Stimulated activated naive CD8-positive, alpha-beta T cell treated with anti-CD3 and anti-CD28 coated beads, Interleukin-15, Interleukin-2, amounts not matched to agents 100 U/mL and 50 U/mL, for 24 hours (primary cell): ENCODE measurements around the gene VTI1A.

Source experiments
- ATAC-seq: fragments of 150-1000 bp; cut with Tn5 transposase; one replicate; pipeline ENCODE4 v1.10.0; 2021
- DNase-seq: peaks from one replicate; pipeline ENCODE4 v3.0.0; 2021

Gene VTI1A

DNA sequence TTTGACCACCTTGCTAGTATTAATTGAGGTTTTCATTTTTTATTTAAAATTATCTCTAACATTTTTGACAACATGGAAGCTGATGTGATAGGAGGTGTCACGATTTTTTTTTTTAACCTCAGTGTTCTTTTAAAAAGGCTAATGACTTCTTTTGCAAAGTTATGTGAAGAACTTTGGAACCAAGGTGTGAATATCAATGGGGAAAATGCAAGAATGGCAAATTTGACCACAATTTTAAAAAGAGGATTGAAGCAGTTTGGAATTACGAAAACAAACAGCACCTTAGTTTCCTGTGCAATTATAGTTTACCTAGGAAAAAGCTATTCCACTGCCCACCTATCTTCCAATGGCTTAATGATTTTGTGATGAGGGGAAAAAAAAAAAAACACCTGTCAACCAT lies 232.4 kb downstream of the VTI1A start:
- DNase-seq (no peak), ATAC-seq (no peak)

GRCh38 chr10:112680586-112680985 lies 233.6 kb downstream of the VTI1A start:
- no peak for DNase-seq
- ATAC-seq: no peak

GRCh38 chr10:112687647-112688046 lies 240.6 kb downstream of the VTI1A start:
- DNase-seq (no peak), ATAC-seq (no peak)

DNA sequence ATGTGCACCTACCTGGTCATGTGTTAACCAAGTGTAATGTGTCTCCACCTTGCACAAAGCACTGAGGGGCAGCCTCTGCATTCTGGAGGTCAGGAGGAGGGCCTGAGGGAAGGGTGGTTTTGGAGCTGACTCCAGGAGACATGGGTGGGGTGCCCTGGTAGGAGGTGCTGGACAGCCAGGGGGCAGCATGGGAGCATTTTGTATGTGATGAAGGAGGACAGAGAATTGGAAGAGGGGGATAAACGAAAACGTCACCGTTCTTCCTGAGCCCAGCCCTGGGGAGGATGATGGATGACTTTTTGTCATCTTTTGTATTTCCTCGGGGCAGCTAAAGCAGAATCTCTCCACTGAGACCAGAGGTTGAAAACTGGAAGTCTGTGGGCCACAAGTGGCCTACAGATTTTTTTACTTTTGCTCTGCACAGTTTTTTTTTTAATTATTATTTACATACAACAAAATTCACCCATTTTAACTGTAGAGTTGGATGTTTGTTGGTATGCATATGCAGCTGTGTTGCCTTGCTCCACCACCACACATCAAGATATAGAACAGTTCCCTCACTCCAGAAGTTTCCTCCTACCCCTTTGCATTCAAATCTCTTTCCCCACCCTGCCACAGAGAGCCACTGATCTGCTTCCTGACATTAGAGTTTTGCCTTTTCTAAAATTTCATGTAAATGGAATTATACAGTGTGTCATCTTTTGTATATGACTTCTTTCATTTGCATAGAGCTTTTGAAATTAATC lies 242.5 kb downstream of the VTI1A start:
- ATAC-seq (no peak), DNase-seq (no peak)

- ATAC-seq (no peak), DNase-seq (no peak)
Observed at GRCh38 chr10:112695539-112695938, 248.5 kb downstream of the VTI1A start.

GRCh38 chr10:112696592-112696991 lies 249.6 kb downstream of the VTI1A start:
- no peak for DNase-seq
- no peak for ATAC-seq

DNA sequence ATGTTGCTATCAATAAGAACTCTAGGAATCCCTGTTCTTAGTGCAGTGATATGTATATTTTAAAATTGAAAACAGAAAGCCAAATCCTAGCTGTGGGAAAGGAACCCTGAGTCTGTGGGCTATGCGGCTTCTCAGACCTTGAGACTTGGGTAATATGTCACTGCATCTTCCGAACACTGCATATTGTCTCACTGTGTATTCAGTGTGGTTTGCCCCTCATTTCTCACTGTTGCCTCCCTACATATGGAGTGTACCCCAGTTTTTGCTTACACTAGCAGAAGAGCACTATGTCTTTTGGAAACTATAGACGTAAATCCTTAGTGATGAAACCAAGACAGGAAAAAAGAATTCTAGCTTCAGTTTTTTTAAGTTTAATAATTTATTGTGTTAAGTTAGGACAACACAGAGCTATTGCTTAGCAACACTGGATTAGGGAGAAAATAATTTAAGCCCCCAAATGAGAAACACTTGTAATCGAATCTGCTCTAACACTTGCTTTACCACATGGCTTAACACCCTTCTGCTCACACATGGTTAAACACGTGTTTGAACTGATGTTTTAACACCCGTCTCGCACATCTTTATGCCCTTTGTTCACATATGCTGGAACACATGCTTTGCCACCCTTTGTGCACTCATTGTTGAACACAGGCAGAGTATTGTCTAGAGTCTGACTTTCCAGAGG lies 251.3 kb downstream of the VTI1A start:
- DNase-seq (no peak), ATAC-seq (no peak)

DNA sequence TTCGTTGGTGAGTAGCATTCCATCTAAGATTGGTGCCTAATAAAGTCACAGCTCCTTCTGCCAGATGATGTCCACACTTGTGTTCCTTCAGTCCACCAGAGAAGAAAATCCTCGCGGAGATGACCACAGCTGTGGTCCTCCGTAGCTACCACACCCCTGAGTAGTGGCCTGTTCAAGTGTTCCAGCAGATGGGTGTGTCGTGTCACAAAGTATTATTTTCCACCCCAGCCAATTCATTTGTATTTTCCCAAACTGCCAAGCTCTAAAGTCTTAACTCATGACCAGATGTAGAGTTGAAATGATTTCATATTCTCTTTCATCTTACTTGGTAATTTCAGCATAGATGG lies 251.8 kb downstream of the VTI1A start:
- ATAC-seq (no peak), DNase-seq (no peak)

GRCh38 chr10:112700215-112700671 lies 253.2 kb downstream of the VTI1A start:
- no peak for DNase-seq
- ATAC-seq: no peak

GRCh38 chr10:112701211-112701877 lies 254.3 kb downstream of the VTI1A start:
- ATAC-seq: no peak
- no peak for DNase-seq

GRCh38 chr10:112701878-112702255 lies 254.9 kb downstream of the VTI1A start:
- no peak for DNase-seq
- no peak for ATAC-seq

DNA sequence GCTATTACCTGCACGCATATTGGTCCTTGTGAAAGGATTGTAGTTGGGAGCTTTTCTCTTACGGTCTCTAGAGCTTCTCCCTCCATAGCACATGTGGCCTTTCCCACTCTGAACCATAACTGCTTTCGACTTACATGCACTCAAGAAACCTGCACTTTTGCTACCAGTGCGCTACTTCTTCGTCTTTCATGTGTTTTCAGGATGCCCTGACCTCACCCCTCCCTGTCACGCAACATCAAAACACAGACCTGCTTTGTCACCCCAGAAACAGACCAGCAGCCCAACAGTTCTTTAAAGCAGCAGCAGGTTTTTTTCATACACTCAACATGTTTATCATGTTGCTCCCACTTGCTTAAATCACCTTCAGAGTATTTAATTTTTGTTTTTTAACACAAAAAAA lies 259.6 kb downstream of the VTI1A start:
- ATAC-seq (no peak), DNase-seq (no peak)

- DNase-seq: no peak
- no peak for ATAC-seq
Observed at GRCh38 chr10:112708461-112708860, 261.4 kb downstream of the VTI1A start.

DNA sequence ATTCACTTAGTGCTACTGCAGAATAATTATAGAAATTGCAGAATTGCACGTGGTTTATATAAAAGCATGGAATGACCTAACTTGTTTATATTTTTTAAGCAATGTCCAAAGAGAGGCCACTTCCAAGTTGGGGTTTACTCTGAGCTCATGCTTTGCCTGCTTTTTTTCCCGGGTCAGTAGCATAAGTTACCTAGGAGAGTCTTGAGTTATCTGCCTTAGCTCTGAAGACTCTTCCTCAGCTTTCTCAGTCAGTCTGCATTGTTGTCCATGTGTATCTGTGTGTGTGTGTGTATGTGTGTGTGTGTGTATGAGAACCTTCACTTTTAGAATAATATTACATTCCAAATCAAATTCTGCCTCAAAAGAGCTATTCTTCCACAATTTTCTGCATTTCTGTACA lies 263.5 kb downstream of the VTI1A start:
- DNase-seq (no peak), ATAC-seq (no peak)

GRCh38 chr10:112711366-112711765 lies 264.4 kb downstream of the VTI1A start:
- DNase-seq: no peak
- ATAC-seq: no peak

DNA sequence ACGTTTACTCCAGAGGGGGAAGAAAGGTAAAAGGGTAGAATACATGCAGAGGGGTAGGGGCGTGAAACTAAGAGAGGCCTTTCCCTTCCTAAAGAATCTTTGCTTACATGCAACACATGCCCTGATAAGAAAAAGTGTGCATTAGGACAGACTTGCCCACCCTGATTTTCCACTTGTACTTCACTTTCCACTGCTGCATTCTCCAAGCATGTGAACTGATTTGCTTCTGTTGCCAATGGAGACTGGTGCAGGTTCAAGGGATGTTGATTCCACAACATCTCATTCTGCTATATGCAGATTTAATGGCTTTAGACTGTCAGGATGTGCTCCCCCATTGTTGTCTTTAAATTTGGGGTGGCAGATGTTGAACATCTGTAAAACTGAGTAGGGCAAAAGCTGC lies 265.5 kb downstream of the VTI1A start:
- ATAC-seq (no peak), DNase-seq (no peak)

DNA sequence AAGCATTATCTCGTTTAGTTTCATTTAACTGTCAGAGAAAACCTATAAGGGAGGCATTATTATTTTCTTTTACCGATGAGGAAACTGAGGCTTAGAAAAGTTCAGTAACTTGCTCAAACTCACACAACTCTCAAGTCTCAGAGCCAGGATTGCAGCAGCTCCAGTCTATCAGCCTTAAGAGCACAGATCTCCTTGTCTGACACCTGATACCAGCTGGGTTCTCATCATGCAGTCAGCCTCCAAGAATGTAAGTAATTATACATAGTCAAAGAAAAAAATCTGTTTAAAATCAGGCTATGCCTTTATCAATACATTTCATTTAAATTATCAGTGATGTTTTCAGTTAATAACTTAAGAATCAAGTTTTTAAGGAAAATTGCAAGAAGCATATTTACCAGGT lies 266.4 kb downstream of the VTI1A start:
- ATAC-seq (no peak), DNase-seq (no peak)

- no peak for DNase-seq
- no peak for ATAC-seq
Observed at GRCh38 chr10:112715581-112715980, 268.6 kb downstream of the VTI1A start.

- no peak for DNase-seq
- no peak for ATAC-seq
Observed at GRCh38 chr10:112716076-112716475, 269.1 kb downstream of the VTI1A start.

GRCh38 chr10:112716924-112717413 lies 270.0 kb downstream of the VTI1A start:
- DNase-seq: no peak
- ATAC-seq: no peak

DNA sequence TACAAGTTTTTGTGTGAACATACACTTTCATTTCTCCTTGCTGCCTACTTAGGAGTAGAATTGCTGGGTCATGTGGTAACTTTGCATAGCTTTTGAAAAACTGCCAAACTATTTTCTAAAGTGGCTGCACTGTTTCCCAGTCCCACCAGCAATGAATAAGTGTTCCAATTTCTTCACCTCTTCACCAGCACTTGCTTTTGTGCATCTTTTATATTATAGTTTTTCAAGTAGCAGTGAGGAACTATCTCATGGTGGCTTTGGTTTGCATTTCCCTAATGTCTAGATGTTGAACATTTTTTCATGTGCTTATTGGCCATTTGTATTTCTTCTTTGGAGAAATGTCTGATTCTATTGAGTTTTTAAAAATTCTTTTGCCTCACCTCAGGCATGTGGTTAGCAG lies 273.2 kb downstream of the VTI1A start:
- DNase-seq (no peak), ATAC-seq (no peak)

DNA sequence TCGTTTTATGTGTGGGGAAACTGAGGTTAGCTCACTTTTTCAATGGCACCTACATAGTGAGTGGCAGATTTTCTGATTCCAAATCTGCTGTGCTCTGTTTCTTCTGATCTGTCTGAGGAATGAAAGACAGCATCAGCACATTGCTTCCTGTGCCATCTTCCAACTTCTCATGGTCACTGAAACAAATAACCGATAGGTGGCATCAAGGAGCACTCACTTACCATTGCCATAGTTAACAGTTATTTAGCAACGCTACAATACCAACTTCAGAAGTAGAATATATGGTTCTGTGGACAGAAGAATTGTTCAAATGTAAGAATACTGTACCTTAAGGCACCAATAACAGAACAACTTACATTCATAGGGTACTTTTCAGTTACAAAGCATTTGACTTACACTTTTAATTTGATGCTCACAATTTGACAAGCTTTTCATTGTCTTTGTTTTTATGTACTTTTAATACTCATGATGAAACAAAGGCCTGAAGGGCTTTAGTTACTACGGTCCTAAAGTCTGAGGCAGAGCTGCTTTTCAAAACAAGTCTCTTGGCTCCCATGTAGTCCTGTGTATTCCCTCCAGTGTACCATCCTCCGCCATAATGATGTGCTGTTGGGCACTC lies 274.2 kb downstream of the VTI1A start:
- DNase-seq (no peak), ATAC-seq (peak; percentile 43)

DNA sequence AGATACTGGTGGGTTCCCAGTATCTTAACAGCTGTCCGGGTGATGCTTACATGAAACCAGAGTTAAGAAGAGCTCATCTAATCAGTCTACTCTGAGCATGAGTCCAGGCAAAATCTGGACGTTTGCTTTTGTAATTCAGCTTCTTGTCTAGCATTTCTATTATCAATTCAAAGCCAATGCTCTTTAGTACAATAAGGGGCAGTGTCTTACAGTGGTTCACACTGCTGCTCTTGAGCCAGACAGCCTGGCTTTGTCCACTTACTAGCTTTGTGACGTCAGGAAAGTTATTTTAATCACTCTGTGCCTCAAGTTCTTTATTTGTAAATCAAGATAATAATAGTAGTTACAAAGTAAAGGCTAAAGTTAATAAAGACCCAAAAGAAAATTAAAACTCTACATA lies 275.7 kb downstream of the VTI1A start:
- DNase-seq (no peak), ATAC-seq (no peak)
